ENCODE data around the gene MINAR1. TPM values are rescaled to one million over a fixed set of nuclear protein-coding genes. Genes with fewer than 3 reads are reported as not detected.

The MINAR1 gene
- total RNA-seq, 1 donor from 2014 or later: 0.19 TPM

DNA sequence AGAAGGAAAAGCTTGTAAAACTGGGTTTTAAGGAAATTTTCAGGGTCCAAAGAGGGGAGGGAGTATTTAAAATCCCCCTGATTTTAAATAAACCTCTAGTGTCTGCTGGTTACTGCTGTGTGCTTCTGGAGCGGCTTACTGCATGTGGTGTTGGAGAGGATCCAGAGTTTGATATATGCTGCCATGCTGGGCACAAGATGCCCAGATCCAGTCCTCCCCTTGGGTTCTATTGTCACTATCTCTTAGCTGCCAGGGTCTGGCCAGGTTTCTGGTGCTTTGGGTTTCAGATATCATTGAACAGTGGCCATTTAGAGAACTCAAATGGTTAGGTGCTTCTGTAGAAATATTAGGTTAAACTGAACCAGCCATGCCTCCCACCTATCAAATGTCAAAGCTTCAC, 27.5 kb downstream of the MINAR1 start:
- DNase-seq (ENCODE audit: low spot score): no peak
- intact Hi-C loops (cut with DNase I): no loop called here

GRCh38 chr15:79463043-79463780, 31.1 kb downstream of the MINAR1 start:
- no peak for DNase-seq (ENCODE audit: low spot score)
- intact Hi-C loops (cut with DNase I): no loop called here

DNA sequence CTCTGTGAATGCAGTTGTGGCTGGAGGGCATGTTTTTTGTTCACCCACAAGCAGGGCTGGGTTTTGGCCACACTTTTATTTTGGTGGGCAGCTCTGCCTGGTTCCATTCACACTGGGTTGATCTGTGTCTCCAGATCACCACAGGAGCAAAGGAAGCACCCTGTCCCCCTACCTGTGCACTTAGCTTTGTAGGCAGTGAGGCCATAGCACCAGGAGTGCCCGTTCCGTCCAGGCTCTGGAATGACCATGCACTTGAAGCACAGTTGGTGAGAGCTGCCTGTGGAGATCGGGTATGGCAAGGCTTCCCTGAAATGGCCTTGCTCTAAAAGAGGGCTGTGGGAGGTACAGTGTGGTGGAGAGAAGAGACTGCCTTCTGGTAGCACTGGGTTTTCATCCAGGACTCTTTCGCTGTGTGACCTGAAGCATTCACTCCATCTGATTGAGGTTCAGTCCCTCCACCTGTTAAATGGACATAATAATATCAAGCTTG, 31.7 kb downstream of the MINAR1 start:
- DNase-seq (ENCODE audit: low spot score): no peak
- intact Hi-C loops (cut with DNase I): no loop called here

DNA sequence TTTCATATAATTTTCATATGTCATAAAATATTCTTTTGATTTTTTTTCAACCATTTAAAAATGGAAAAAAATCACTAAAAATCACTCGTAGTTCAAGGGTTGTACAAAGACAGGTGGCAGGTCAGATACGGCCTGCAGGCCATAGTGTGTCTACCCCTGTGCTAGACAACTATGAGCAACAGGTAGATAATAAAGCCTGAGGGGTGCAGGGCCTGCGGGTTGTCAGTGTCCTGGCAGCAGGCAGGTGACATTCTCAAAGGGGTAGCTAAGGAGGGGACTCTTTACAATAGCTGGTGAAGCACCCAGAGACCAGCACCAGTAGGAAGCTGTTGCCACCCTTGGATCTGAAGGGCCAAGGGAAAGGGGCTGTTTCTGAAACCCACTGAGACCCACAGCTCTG, 34.4 kb downstream of the MINAR1 start:
- intact Hi-C loops (cut with DNase I): no loop called here
- DNase-seq (ENCODE audit: low spot score): no peak

DNA sequence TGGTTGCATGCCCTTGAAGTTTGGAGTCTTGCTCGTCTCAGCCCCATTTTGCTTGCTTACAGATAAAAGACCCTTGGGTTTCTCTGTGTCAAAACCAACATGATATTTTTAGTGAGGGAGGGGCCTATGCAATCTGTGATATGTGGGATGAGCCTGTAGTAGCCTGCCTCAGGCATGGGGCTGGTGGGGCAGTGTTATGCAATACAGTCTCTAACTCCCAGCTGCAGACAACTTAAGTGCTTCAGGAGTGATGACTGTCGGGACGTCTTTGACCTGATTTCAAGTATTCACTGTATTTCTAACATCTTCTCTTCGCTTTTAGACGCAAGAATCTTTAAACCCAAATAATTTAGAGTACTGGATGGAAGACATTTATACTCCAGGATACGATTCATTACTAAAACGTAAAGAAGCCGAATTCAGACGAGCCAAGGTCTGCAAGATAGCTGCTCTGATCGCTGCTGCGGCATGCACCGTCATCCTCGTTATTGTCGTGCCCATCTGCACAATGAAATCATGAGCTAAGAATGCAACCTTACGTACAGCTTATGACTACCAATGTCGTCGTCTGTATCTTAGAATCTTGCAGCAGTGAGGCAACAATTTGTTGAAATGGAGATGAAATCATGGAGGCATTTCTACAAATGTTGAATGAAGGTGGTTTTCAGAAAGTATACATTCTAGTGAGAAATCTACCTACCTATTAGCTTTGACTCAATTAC, 35.9 kb downstream of the MINAR1 start:
- no peak for DNase-seq (ENCODE audit: low spot score)
- intact Hi-C loops (cut with DNase I): no loop called here

- no peak for DNase-seq (ENCODE audit: low spot score)
- intact Hi-C loops (cut with DNase I): no loop called here
Measured at GRCh38 chr15:79472446-79472845, 40.3 kb downstream of the MINAR1 start.

GRCh38 chr15:79474252-79474651, 42.1 kb downstream of the MINAR1 start:
- intact Hi-C loops (cut with DNase I): no loop called here
- DNase-seq (ENCODE audit: low spot score): no peak

DNA sequence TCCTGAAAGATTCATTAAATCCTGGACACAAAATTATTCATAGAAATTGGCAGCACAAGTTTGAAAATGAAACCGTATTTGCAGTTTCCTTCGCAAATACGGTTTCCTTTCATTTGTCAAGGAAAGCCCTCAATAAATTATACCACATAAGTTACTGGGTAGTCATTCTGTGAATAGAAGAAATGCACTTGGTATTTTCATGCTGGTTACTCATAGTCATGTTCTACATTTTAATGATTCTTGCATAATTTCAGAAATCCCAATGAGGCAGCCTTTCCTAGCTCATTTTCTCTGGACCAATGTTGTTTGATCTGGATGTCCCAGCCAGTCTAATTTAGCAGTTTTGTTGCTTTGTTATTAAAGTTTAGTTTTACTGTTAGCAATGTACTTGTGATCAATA, 43.2 kb downstream of the MINAR1 start:
- DNase-seq (ENCODE audit: low spot score): no peak
- intact Hi-C loops (cut with DNase I): no loop called here

- intact Hi-C loops (cut with DNase I): no loop called here
- DNase-seq (ENCODE audit: low spot score): no peak
Measured at GRCh38 chr15:79478108-79478507, 46.0 kb downstream of the MINAR1 start.

GRCh38 chr15:79479616-79480015, 47.5 kb downstream of the MINAR1 start:
- intact Hi-C loops (cut with DNase I): no loop called here
- DNase-seq (ENCODE audit: low spot score): no peak

- intact Hi-C loops (cut with DNase I): no loop called here
Measured at GRCh38 chr15:79481793-79482192, 49.7 kb downstream of the MINAR1 start.

More at GRCh38 chr15:79481793-79482192, 49.7 kb downstream of the MINAR1 start:
- no peak for DNase-seq (ENCODE audit: low spot score)

Other genes starting within 250 kb of the MINAR1 start
- gene ANKRD34C, start 149.6 kb upstream of the MINAR1 start, total RNA-seq: 0.78 TPM
- 27.2 TPM for gene TMED3, start 121.2 kb upstream of the MINAR1 start, total RNA-seq

Data from cardiac septum (tissue), 1 donor.